ENCODE measurements around the gene C6orf52. TPM values are rescaled to one million over a fixed set of nuclear protein-coding genes. Genes with fewer than 3 reads are reported as not detected.
"Not testable (repeated sequence)": the region's sequence is repeated elsewhere in the genome, so short reads cannot be mapped to it uniquely, and the experiment has no call there.

Gene C6orf52
- not detected for total RNA-seq

GRCh38 chr6:10694302-10695085 lies at the start of gene C6orf52, which contains the start of gene PAK1IP1:
Gene C6orf52, minus strand, starts transcription at chr6:10694616. Its CDS starts 7,066 bp downstream, at chr6:10687550.
Gene PAK1IP1, plus strand, starts transcription at chr6:10694972. Its CDS starts 14 bp downstream, at chr6:10694986.
- H3K27ac ChIP-seq, result peak within 1 kb of the TSS; percentile 90 to 97 (median 93)
- no peaks in the 10 kb centered on the region for H3K9me3 ChIP-seq
- peaks cover 0 to 6% (median 0%) of the 10 kb centered on the region in 4 donors for H3K36me3 ChIP-seq
- TF ChIP-seq CTCF (IDR thresholded peaks at IDR 0.05) (no peak), POLR2AphosphoS5 (IDR thresholded peaks at IDR 0.05) (peak; percentile 91 to 97 (median 94)), POLR2A (IDR thresholded peaks at IDR 0.05) (peak; percentile 92), EP300 (IDR thresholded peaks at IDR 0.05; ENCODE audit: low read depth) (no peak)
- in situ Hi-C loops (cut with MboI; ENCODE audit: low pct_ligation_motif_present in 1 of 4, low pct_unique_long_range_greater_than_20kb in 1 of 4, low sequenced_read_pairs in 3 of 4) (loop anchor here in 2 of 4 donors (10.0 kb wide), 2 partner anchors 50 to 180 kb away; partner anchors contain the start of gene TMEM14B (in 1 of the 2)), intact Hi-C loops (cut with DNase I; ENCODE audit: low total_unique reads) (loop anchor here (2.0 to 10.0 kb wide), 2 partner anchors 50 to 184 kb away; partner anchors contain the start of gene TMEM14B)
- H3K4me1 ChIP-seq, result peaks cover 11 to 25% (median 21%) of the 10 kb centered on the region in 4 donors
- DNase-seq, result peak; percentile 95
- 0% methylated on average over 21 to 49 of the region's 53 CpGs for WGBS, 2 donors (ENCODE audit: low coverage in 1 of 2)
- H3K27me3 ChIP-seq, result no peaks in the 10 kb centered on the region
- H3K4me3 ChIP-seq, result peak within 1 kb of the TSS; percentile 76 to 93 (median 78)

GRCh38 chr6:10743515-10743914 lies 49.1 kb upstream of the C6orf52 start:
- no peak for DNase-seq
- intact Hi-C loops (cut with DNase I; ENCODE audit: low total_unique reads), result loop anchor here (10.0 kb wide), 1 partner anchor 49 kb away; the partner anchor contains the start of genes C6orf52 and PAK1IP1
- Histone ChIP-seq H3K4me3 (no peak overlapping the region), H3K27ac (no peak overlapping the region), H3K36me3 (no peaks in the 10 kb centered on the region), H3K27me3 (no peaks in the 10 kb centered on the region), H3K9me3 (no peaks in the 10 kb centered on the region), H3K4me1 (peaks cover 3 to 12% (median 8%) of the 10 kb centered on the region in 4 donors)
- WGBS, 2 donors (ENCODE audit: low coverage in 1 of 2), result 78 to 100% methylated on average over 1 to 6 of the region's 6 CpGs
- TF ChIP-seq POLR2AphosphoS5 (IDR thresholded peaks at IDR 0.05), result no peak
- no peak for TF ChIP-seq EP300 (IDR thresholded peaks at IDR 0.05; ENCODE audit: low read depth)
- no peak for TF ChIP-seq POLR2A (IDR thresholded peaks at IDR 0.05)
- no peak for TF ChIP-seq CTCF (IDR thresholded peaks at IDR 0.05)
- in situ Hi-C loops (cut with MboI; ENCODE audit: low pct_ligation_motif_present in 1 of 4, low pct_unique_long_range_greater_than_20kb in 1 of 4, low sequenced_read_pairs in 3 of 4), result loop anchor here in 1 of 4 donors (10.0 kb wide), 1 partner anchor 49 kb away; the partner anchor contains the start of genes C6orf52 and PAK1IP1

GRCh38 chr6:10742251-10742650 lies 47.8 kb upstream of the C6orf52 start:
- Histone ChIP-seq H3K27ac (no peak overlapping the region), H3K27me3 (no peaks in the 10 kb centered on the region), H3K9me3 (no peaks in the 10 kb centered on the region), H3K36me3 (no peaks in the 10 kb centered on the region), H3K4me1 (peaks cover 0 to 7% (median 4%) of the 10 kb centered on the region in 4 donors), H3K4me3 (no peak overlapping the region)
- TF ChIP-seq CTCF (IDR thresholded peaks at IDR 0.05) (no peak), EP300 (IDR thresholded peaks at IDR 0.05; ENCODE audit: low read depth) (no peak), POLR2A (IDR thresholded peaks at IDR 0.05) (no peak), POLR2AphosphoS5 (IDR thresholded peaks at IDR 0.05) (no peak)
- in situ Hi-C loops (cut with MboI; ENCODE audit: low pct_ligation_motif_present in 1 of 4, low pct_unique_long_range_greater_than_20kb in 1 of 4, low sequenced_read_pairs in 3 of 4), result loop anchor here in 1 of 4 donors (10.0 kb wide), 1 partner anchor 47 kb away; the partner anchor contains the start of genes C6orf52 and PAK1IP1
- DNase-seq, result no peak
- WGBS, 2 donors (ENCODE audit: low coverage in 1 of 2), result 88 to 96% methylated on average over 3 to 12 of the region's 12 CpGs
- intact Hi-C loops (cut with DNase I; ENCODE audit: low total_unique reads), result loop anchor here (10.0 kb wide), 1 partner anchor 47 kb away; the partner anchor contains the start of genes C6orf52 and PAK1IP1

GRCh38 chr6:10741643-10742042 lies 47.2 kb upstream of the C6orf52 start:
- intact Hi-C loops (cut with DNase I; ENCODE audit: low total_unique reads), result loop anchor here (10.0 kb wide), 1 partner anchor 47 kb away; the partner anchor contains the start of genes C6orf52 and PAK1IP1
- DNase-seq, H3K9me3 ChIP-seq, H3K27me3 ChIP-seq, H3K36me3 ChIP-seq, H3K4me1 ChIP-seq, H3K4me3 ChIP-seq, H3K27ac ChIP-seq: not testable (repeated sequence)
- in situ Hi-C loops (cut with MboI; ENCODE audit: low pct_ligation_motif_present in 1 of 4, low pct_unique_long_range_greater_than_20kb in 1 of 4, low sequenced_read_pairs in 3 of 4), result loop anchor here in 1 of 4 donors (10.0 kb wide), 1 partner anchor 47 kb away; the partner anchor contains the start of genes C6orf52 and PAK1IP1
- WGBS, 2 donors (ENCODE audit: low coverage in 1 of 2), result 73% methylated on average over 4 of the region's 4 CpGs; no CpG with 5 or more reads in 1 of the 2 donors
